ENCODE data around the gene RPUSD1. TPM values are rescaled to one million over a fixed set of nuclear protein-coding genes. Genes with fewer than 3 reads are reported as not detected.
A peak's percentile ranks its signal among the peaks of the same experiment; 100 is the strongest.

RPUSD1 gene
- total and polyA plus RNA-seq, 2 of the 13 experiments (the other 11 are each of a cell fraction or from before 2014, with no cell fraction given), result 13.1 to 26.2 TPM

DNA sequence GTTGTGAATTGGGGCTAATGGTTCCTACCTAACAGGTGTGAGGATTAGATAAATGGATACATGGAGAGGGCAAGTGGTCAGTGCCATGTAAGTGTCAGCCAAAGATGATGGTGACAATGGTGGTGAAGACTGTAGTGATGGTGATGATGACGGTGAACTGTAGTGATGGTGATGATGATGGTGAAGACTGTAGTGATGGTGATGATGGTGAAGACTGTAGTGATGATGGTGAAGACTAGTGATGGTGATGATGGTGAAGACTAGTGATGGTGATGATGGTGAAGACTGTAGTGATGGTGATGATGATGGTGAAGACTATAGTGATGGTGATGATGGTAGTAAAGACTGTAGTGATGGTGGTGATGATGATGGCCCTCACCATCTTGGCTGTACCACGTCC lies 30.4 kb upstream of the RPUSD1 start:
- BruUV-seq (replicated peaks), result no TSS peak
- intact Hi-C loops (cut with micrococcal nuclease; ENCODE audit: unreplicated experiment), result no loop called here
- FAIRE-seq, result peak; percentile 42

More for the DNA sequence above, 30.4 kb upstream of the RPUSD1 start:
- Histone ChIP-seq H3K4me2 (ENCODE audit: low read depth, low read length) (no peak overlapping the region), H2AFZ (ENCODE audit: low read length) (no peak overlapping the region), H3K36me3 (replicated peaks in 1 of 2; ENCODE audit: control insufficient read depth in 1 of 2, insufficient read depth in 2 of 2, low read length in 2 of 2) (no peaks in the 10 kb centered on the region), H3K4me1 (ENCODE audit: insufficient read depth, low read length) (no peaks in the 10 kb centered on the region), H3K9ac (ENCODE audit: insufficient read depth, low read depth, low read length) (no peak overlapping the region), H3K4me3 (replicated peaks in 1 of 3; ENCODE audit: insufficient read depth in 1 of 3, low read depth in 2 of 3, low read length in 3 of 3) (no peak overlapping the region), H4K20me1 (ENCODE audit: insufficient read depth, low read length) (0 out of 2 replicates have a peak, but pooled peaks cover 3% of the 10 kb centered on the region), H3K79me2 (ENCODE audit: insufficient read depth, low read length) (no peaks in the 10 kb centered on the region), H3K9me3 (ENCODE audit: low read length) (0 out of 2 replicates have a peak, but pooled peaks cover 5% of the 10 kb centered on the region), H3K27ac (ENCODE audit: extremely low read length, insufficient read depth, low read length) (no peak overlapping the region), H3K27me3 (ENCODE audit: control insufficient read depth in 1 of 2, insufficient read depth in 2 of 2, low read length in 2 of 2) (peaks cover 22 to 73% of the 10 kb centered on the region in 2 experiments)
- no peak for ATAC-seq
- no peak for DNase-seq (ENCODE audit: low spot score)
- peak; percentile 87 for TF ChIP-seq CREB1 (IDR thresholded peaks at IDR 0.05)
- TF ChIP-seq CREB1 (CRISPR knock-in tag; IDR thresholded peaks at IDR 0.05), result no peak
- TF ChIP-seq, protein P1, sequence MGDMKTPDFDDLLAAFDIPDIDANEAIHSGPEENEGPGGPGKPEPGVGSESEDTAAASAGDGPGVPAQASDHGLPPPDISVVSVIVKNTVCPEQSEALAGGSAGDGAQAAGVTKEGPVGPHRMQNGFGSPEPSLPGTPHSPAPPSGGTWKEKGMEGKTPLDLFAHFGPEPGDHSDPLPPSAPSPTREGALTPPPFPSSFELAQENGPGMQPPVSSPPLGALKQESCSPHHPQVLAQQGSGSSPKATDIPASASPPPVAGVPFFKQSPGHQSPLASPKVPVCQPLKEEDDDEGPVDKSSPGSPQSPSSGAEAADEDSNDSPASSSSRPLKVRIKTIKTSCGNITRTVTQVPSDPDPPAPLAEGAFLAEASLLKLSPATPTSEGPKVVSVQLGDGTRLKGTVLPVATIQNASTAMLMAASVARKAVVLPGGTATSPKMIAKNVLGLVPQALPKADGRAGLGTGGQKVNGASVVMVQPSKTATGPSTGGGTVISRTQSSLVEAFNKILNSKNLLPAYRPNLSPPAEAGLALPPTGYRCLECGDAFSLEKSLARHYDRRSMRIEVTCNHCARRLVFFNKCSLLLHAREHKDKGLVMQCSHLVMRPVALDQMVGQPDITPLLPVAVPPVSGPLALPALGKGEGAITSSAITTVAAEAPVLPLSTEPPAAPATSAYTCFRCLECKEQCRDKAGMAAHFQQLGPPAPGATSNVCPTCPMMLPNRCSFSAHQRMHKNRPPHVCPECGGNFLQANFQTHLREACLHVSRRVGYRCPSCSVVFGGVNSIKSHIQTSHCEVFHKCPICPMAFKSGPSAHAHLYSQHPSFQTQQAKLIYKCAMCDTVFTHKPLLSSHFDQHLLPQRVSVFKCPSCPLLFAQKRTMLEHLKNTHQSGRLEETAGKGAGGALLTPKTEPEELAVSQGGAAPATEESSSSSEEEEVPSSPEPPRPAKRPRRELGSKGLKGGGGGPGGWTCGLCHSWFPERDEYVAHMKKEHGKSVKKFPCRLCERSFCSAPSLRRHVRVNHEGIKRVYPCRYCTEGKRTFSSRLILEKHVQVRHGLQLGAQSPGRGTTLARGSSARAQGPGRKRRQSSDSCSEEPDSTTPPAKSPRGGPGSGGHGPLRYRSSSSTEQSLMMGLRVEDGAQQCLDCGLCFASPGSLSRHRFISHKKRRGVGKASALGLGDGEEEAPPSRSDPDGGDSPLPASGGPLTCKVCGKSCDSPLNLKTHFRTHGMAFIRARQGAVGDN (CRISPR knock-in tag; IDR thresholded peaks at IDR 0.05), result no peak
- no peak for TF ChIP-seq ONECUT2 (CRISPR knock-in tag; IDR thresholded peaks at IDR 0.05)
- no peak for TF ChIP-seq RBFOX2 (IDR thresholded peaks at IDR 0.05; ENCODE audit: low read depth, low read length)
- no peak for TF ChIP-seq GTF3A (CRISPR knock-in tag; conservative IDR thresholded peaks at IDR 0.05)
- in situ Hi-C loops (cut with HindIII; ENCODE audit: extremely low pct_ligation_motif_present, low pct_unique_long_range_greater_than_20kb), result loop anchor here (25.0 kb wide), 1 partner anchor 394 kb away; no protein-coding TSS in a partner anchor
- ChIA-PET POLR2A (no interaction called here), CTCF (ENCODE audit: low intra/inter-chr PET ratio, low total read pairs) (no interaction called here)
- WGBS (ENCODE audit: low lambda C conversion rate), result 2% methylated on average over 2 of the region's 2 CpGs
